HEK293 (cell line): ENCODE results near the gene ARHGEF37.

Experiments
- ZFP37 ChIP-seq: fragments of 450-650 bp; formaldehyde crosslinking; IDR thresholded peaks from 2 replicates; pipeline ENCODE4 v1.5.1; 2016; ENCODE audit warnings: missing biosample characterization, missing genetic modification characterization
- TF ChIP-seq, protein P1 (sequence below): fragments of 450-650 bp; formaldehyde crosslinking; IDR thresholded peaks from 2 replicates; pipeline ENCODE4 v1.5.0; 2017; ENCODE audit warnings: missing biosample characterization, missing genetic modification characterization, borderline replicate concordance
- TF ChIP-seq, protein P2 (sequence below): fragments of 450-650 bp; formaldehyde crosslinking; IDR thresholded peaks from 2 replicates; pipeline ENCODE4 v1.5.1; 2016; ENCODE audit warnings: missing biosample characterization, missing genetic modification characterization

DNA sequence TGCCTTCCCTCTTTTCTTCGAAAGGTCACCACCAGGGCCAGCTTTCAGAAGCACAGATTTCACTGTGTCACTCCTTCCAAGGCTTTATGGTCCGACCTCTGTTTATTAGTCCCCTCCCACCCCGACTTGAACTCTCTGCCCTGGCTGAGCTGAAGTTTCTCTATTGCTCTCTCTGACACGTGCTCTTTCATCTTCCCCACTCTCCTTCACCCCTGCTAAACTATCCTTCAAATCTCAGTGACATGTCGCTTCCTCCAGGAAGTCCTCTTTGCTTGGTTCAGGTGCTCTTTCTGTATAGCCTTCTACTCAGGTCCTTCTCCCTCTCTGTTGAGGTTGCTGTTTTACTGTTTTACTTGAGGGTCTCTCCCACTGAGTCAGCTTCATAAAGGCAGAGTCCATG lies 64.4 kb downstream of the ARHGEF37 start:
- TF ChIP-seq, protein P1, sequence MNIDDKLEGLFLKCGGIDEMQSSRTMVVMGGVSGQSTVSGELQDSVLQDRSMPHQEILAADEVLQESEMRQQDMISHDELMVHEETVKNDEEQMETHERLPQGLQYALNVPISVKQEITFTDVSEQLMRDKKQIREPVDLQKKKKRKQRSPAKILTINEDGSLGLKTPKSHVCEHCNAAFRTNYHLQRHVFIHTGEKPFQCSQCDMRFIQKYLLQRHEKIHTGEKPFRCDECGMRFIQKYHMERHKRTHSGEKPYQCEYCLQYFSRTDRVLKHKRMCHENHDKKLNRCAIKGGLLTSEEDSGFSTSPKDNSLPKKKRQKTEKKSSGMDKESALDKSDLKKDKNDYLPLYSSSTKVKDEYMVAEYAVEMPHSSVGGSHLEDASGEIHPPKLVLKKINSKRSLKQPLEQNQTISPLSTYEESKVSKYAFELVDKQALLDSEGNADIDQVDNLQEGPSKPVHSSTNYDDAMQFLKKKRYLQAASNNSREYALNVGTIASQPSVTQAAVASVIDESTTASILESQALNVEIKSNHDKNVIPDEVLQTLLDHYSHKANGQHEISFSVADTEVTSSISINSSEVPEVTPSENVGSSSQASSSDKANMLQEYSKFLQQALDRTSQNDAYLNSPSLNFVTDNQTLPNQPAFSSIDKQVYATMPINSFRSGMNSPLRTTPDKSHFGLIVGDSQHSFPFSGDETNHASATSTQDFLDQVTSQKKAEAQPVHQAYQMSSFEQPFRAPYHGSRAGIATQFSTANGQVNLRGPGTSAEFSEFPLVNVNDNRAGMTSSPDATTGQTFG (tag by site-specific recombination), result no peak
- TF ChIP-seq ZFP37, result no peak
- TF ChIP-seq, protein P2, sequence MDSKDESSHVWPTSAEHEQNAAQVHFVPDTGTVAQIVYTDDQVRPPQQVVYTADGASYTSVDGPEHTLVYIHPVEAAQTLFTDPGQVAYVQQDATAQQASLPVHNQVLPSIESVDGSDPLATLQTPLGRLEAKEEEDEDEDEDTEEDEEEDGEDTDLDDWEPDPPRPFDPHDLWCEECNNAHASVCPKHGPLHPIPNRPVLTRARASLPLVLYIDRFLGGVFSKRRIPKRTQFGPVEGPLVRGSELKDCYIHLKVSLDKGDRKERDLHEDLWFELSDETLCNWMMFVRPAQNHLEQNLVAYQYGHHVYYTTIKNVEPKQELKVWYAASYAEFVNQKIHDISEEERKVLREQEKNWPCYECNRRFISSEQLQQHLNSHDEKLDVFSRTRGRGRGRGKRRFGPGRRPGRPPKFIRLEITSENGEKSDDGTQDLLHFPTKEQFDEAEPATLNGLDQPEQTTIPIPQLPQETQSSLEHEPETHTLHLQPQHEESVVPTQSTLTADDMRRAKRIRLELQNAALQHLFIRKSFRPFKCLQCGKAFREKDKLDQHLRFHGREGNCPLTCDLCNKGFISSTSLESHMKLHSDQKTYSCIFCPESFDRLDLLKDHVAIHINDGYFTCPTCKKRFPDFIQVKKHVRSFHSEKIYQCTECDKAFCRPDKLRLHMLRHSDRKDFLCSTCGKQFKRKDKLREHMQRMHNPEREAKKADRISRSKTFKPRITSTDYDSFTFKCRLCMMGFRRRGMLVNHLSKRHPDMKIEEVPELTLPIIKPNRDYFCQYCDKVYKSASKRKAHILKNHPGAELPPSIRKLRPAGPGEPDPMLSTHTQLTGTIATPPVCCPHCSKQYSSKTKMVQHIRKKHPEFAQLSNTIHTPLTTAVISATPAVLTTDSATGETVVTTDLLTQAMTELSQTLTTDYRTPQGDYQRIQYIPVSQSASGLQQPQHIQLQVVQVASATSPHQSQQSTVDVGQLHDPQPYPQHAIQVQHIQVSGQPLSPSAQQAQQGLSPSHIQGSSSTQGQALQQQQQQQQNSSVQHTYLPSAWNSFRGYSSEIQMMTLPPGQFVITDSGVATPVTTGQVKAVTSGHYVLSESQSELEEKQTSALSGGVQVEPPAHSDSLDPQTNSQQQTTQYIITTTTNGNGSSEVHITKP (tag by site-specific recombination), result no peak
